HG02642 (cell line): Measurements from ENCODE around the gene GRPEL2.

ENCODE experiments used
- ATAC-seq: cut with Tn5 transposase; IDR thresholded peaks from one replicate; pipeline ENCODE4 v1.9.1; 2021; ENCODE audit warnings: mild to moderate bottlenecking; ENCODE audit not compliant: unreplicated experiment, poor library complexity

GRPEL2 gene

DNA sequence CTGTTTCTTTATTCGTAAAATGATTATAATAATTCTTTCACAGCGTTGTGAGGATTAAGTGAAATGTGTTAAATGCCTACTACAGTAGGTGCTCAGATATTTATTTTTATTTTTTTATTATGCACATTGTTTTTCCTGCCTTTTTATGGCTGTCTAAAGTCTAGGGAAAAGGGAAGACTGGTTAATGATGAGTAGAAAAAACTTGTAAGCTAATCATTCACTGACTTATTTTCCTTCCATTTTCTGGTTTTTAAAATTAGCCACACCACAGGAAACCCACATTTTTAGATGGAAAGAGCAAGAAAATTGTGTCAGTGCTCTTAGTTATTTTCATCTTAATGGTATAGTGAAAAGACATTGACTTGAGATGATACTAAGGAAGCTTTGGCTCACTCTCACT is 8.6 kb downstream of the GRPEL2 start:
- ATAC-seq = no peak

- no peak for ATAC-seq
These were observed 10.4 kb downstream of the GRPEL2 start for GRCh38 chr5:149355688-149356087.

DNA sequence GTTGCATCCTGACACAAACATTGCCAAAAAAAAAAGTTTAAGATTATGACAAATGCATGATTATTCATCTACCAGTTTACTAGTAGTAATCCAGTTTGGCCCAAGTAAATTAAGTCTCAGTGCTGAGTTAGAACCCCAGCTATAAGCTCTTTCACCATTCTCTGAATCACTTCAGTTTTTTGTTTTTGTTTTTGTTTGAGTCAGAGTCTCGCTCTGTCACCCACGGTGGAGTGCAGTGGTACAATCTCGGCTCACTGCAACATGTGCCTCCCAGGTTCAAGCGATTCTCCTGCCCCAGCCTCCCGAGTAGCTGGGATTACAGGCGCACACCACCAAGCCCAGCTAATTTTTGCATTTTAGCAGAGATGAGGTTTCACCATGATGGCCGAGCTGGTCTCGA is 11.1 kb downstream of the GRPEL2 start:
- no peak for ATAC-seq

DNA sequence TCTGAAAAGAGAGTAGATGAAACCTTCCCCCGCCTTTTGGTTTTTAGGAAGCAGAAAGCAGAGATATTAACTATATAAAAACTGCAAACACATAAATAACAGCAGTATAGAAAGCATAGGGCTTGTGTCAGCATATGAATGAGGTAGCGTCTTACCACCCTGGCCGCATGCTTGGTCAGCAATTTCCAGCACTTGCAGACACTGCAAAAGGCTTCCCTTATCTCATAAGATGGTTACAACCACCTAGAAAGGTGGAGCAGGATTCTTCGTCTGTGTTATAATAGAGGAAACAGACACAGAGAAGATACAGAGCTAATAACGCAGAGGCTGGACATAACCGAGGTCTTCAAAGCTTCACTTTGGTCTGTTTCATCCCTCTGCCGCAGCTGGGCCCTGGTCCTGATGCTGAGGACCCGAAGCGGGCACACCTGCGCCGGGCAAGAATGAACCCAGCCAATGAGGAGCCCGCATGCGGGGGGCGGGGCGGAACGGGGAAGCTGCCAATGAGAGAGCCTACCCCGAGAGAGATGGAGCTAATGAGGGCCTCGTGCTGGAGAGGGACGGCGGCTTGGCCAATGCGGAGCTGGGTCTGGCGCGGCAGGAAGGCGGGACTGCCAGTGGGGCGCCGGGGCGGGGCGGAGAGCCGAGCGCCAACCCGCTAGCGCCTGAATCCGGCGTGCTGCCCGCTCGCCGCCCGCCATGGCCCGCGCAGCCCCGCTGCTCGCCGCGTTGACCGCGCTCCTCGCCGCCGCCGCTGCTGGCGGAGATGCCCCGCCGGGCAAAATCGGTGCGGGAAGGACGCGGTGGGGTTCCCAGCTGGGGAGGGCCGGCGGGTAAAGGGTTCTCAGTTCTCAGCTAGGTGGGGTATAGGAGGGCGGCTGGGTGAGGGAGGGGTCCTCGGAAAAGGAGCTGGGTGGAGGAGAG is 12.3 kb downstream of the GRPEL2 start, which contains the start of gene PCYOX1L:
Gene PCYOX1L (plus strand): TSS at position 677 of the 924 bp plus-strand sequence. CDS start 23 bp downstream, at position 700.
- ATAC-seq = peak; percentile 99

DNA sequence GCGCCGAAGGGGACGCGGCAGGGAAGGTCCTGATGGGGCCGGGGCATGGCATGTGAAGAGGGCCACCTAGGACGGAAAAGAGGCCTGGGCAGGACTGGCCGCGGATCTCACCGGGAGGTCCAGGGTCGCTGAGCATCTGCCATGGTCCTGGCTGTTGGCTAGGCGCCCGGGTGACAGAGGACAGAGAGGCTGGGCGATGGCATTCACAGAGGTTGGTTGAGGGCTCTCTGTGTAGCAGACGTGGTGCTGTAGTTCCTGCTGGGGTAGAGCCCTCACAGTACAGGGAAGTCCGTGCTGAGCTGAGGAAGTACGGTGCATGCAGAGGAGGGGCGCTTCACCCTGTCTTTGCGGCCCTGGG is 13.0 kb downstream of the GRPEL2 start:
- ATAC-seq = peak; percentile 12

DNA sequence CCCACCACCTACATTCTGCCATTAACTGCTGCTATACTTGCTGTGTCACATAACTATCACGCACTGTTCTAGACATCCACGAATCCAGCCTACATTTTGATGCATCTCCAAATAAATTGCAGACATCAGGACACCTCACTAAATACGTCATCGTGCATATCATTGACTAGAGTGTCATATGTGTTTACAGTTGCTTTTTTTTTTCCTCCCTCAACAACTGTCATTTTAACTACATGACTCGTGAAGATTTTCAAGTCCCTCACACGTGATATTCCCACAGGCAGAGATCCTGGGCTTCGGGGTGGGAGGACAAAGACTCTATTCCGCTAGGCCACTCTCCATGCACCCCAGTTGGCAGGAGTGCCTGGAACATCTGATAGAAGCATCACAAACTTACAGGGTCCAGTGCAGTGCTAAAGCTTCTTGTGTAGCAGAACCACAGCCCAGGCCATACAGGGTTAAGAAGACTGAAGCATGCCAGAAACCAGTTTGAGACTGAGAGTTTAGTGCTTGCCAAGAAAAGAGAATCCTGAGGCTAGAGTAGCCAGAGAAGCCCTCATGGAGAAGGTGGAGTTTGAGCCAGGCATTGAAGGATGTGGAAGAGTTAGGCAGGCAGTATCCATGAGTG is 13.7 kb downstream of the GRPEL2 start:
- no peak for ATAC-seq

GRCh38 chr5:149360272-149360671 is 15.0 kb downstream of the GRPEL2 start:
- ATAC-seq = no peak

DNA sequence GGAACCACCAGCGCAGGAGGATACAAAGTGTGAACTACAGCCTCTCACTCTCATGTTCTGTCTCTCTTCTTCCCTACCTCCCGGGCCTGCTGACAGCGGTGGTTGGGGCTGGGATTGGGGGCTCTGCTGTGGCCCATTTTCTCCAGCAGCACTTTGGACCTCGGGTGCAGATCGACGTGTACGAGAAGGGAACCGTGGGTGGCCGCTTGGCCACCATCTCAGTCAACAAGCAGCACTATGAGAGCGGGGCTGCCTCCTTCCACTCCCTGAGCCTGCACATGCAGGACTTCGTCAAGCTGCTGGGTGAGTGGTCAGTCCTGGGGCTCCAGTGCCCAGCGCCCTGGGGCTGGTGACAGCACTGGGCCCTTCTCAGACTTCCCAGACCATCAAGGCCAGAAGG is 17.2 kb downstream of the GRPEL2 start:
- no peak for ATAC-seq

GRCh38 chr5:149363358-149363757 is 18.1 kb downstream of the GRPEL2 start:
- ATAC-seq = no peak

DNA sequence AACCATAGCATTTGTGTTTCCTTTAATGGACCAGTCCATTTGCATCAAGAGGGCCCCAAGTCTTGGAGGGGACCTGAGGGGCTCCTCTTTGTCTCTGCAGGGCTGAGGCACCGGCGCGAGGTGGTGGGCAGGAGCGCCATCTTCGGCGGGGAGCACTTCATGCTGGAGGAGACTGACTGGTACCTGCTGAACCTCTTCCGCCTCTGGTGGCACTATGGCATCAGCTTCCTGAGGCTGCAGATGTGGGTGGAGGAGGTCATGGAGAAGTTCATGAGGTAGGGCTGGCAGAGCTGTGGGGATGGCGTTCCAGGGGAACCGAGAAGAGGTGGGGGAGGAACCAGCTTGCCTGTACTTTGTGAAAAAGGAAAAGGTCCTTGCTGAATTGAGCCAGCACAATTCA is 18.6 kb downstream of the GRPEL2 start:
- ATAC-seq = no peak

DNA sequence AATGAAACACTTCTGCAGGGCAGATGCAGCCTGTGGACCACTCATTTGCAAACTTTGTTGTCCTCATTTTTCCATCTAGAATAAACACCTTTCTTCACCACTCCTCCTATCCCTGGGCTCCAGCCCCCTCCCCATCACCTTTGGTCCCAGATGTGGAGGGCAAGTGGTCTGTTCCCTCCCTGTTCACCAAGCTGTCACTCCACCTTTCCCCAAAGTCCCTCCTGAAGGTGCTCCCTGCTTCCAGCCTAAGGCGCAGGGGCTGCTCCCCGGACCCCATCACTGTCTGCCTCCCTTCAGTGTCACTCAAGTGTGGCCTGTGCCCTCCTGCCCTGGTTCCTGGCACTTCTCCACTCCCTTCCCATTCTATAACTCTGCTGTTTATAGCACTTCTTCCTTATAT is 19.4 kb downstream of the GRPEL2 start:
- no peak for ATAC-seq

DNA sequence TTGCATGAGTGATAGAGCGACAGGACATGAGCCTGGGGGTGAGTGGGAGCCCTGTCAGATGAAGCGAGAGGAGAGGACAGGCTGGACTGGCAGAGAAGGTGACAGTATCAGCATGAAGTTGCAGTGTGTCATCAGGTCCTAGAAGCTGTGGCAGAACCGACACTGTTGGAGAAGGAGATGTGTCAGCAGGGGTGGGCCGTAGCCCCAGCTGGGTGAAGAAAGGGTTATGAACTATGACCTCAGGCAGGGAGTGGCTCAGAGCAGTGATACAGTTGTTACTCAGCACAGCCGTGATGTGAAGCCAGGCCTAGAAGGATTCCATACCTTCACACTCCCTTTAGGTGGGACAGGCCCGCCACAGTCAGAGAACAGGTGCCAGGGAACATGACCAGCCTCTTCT is 20.1 kb downstream of the GRPEL2 start:
- ATAC-seq = no peak

GRCh38 chr5:149366169-149366729 is 20.9 kb downstream of the GRPEL2 start:
- ATAC-seq = no peak

DNA sequence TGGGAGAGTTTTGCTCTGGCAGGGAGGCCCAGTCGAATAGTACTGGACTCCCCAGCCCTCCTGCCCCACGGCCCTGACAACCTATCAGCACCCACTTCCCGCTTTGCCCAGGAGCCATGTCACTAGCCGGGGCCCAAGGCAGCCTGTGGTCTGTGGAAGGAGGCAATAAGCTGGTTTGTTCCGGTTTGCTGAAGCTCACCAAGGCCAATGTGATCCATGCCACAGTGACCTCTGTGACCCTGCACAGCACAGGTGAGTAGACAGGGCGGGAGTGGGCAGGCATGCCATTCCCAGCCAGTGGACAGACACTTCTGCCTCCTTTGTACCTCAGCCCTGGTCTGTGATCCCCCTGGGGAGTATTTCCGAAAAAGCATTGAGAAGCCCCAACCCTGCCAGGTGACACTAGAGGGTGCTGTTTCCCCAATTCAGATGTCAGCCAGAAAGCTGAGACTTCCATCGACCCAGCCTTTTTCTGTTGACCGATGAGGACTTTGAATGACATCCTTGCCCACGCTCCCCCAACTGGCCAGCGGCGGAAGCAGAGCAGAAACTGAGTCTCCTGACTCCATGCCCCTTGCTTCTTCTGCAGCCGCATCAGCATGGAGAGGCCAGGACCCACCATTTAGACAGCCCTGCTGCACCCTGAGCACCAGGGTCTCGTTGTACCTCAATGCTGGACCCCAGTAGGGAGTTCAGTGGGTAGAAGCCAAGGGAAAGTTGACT is 22.1 kb downstream of the GRPEL2 start:
- ATAC-seq = peak; percentile 55

GRCh38 chr5:149367972-149368645 is 22.8 kb downstream of the GRPEL2 start:
- no peak for ATAC-seq

DNA sequence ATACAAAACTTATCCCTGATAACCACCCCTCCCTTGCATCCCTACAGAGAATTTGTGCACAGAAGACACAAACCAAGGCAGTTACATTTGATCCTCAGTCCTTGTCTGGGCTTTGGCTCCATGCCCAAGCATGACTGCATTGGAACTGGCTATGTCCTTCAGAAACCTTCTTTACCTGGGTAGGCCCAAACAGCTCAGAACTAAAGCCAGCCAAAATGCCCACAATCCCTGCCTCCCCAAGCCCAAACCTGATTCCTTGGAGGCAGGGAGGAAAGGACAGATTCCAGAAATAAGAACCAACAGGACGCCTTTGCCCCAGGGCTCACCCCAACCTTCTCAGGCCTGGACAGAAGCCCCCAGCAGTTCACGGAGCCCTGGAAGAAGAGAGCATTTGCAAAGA is 25.6 kb downstream of the GRPEL2 start:
- no peak for ATAC-seq

- ATAC-seq = peak; percentile 90
These were observed 26.1 kb downstream of the GRPEL2 start for GRCh38 chr5:149371296-149371962.

DNA sequence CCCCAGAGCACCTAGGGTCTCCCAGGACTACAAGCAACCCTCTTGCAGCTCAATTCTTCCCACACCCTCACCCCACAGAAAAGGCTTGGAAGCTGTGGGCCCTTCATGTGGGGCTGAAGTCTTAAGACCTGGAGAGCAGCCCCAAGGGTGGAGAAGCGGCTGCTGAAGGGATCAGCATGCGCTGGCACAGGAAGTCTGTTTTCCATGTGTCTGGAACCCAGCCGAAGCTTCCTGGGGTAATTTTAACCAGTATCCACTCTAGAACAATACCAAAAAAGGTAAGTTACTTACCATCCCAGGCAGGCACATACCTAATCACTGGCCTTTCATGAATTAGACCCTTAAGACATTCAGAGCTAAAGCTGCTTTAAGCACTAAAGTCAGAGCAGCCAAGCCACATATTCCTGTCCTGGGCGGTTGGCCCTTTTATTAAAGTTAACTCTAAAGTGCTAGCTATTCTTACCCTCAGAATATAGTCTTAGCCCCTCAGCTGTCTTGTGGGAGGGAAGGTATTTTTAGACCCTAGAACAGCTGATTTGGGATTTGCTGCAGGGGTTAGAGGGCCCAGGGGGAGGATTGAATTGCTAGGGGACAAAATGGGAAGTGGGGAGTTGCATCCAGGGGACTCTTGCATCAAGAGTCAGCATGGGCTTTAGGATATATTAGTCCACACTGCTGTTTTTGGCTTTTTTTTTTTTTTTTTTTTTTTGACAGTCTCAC is 26.9 kb downstream of the GRPEL2 start:
- ATAC-seq = no peak

DNA sequence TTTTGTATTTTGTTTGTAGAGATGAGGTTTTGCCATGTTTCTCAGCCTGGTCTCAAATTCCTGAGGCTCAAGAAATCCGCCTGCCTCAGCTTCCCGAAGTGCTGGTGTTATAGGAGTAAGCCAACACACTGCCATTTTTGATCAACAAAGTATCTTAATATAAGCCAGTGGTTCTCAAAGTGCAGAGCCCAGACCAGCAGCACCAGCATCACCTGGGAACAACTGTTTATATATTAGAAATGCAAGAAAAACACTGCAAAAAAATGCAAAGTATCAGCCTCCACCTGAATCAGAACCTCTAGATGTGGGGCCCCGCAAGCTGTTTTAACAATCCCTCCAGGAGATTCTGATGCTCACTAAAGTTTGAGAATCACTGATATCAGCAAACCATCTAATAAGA is 27.6 kb downstream of the GRPEL2 start:
- ATAC-seq = no peak
